D721Med (cell line): Measurements from ENCODE around the gene MALRD1.

ENCODE experiments used
- DNase-seq: peaks from one replicate; pipeline ENCODE4 v3.0.0; 2011; ENCODE audit warnings: low spot score; ENCODE audit not compliant: insufficient read length
- FAIRE-seq: peaks from 2 replicates; lab custom pipeline; 2011; peaks lifted over from hg19 to GRCh38; lab: Jason Lieb, UNC
- CTCF ChIP-seq: IDR thresholded peaks from 2 replicates; pipeline ENCODE4 v1.5.1; 2012; ENCODE audit warnings: mild to moderate bottlenecking, control low read depth; ENCODE audit not compliant: insufficient read depth; ENCODE audit errors: missing control alignments

Gene MALRD1

GRCh38 chr10:19616966-19617365 lies 568.4 kb downstream of the MALRD1 start:
- TF ChIP-seq CTCF, result no peak

GRCh38 chr10:19620811-19621210 lies 572.2 kb downstream of the MALRD1 start:
- no peak for DNase-seq
- FAIRE-seq, result no peak
- no peak for TF ChIP-seq CTCF

More at GRCh38 chr10:19616966-19617365, 568.4 kb downstream of the MALRD1 start:
- DNase-seq (no peak), FAIRE-seq (no peak)

GRCh38 chr10:19623321-19623720 lies 574.7 kb downstream of the MALRD1 start:
- TF ChIP-seq CTCF, result no peak
- FAIRE-seq (no peak), DNase-seq (no peak)

- FAIRE-seq (no peak), DNase-seq (no peak)
- TF ChIP-seq CTCF, result no peak
These were observed 577.6 kb downstream of the MALRD1 start for GRCh38 chr10:19626156-19626555.

- no peak for FAIRE-seq
These were observed 580.4 kb downstream of the MALRD1 start for GRCh38 chr10:19628767-19629560.

GRCh38 chr10:19629567-19629966 lies 581.0 kb downstream of the MALRD1 start:
- FAIRE-seq (no peak), DNase-seq (no peak)
- no peak for TF ChIP-seq CTCF

More at GRCh38 chr10:19628767-19629560, 580.4 kb downstream of the MALRD1 start:
- no peak for TF ChIP-seq CTCF
- no peak for DNase-seq

GRCh38 chr10:19634163-19634562 lies 585.6 kb downstream of the MALRD1 start:
- no peak for FAIRE-seq
- DNase-seq, result no peak
- TF ChIP-seq CTCF, result no peak
